Peyer's patch (tissue), 4 donors: Measurements from ENCODE around the gene MRPS35. TPM values are rescaled to one million over a fixed set of nuclear protein-coding genes. Genes with fewer than 3 reads are reported as not detected.

Experiments used
- DNase-seq, 3 donors: peaks; one replicate each; pipeline ENCODE4 v3.0.0-alpha.2; 2017 to 2019
- H3K27ac ChIP-seq, 4 donors: fragments of 200-600 bp; sonication (generic); one replicate each; pipeline ENCODE4 v1.5.1; 2016 to 2019
- H3K27me3 ChIP-seq, 2 donors: fragments of 200-600 bp; sonication (generic); one replicate each; pipeline ENCODE4 v1.5.1; 2019
- H3K36me3 ChIP-seq, 3 donors: fragments of 200-600 bp; sonication (generic); one replicate each; pipeline ENCODE4 v1.5.1; 2016 to 2019
- H3K4me1 ChIP-seq, 4 donors: fragments of 200-600 bp; sonication (generic); one replicate each; pipeline ENCODE4 v1.5.1; 2016 to 2019
- H3K4me3 ChIP-seq, 4 donors: fragments of 200-600 bp; sonication (generic); 1 replicate in 3 of 4; 2 replicates in 1 of 4; pipeline ENCODE4 v1.5.1; 2016 to 2019; ENCODE audit warnings: mild to moderate bottlenecking in 1 of 4
- H3K9me3 ChIP-seq, 4 donors: fragments of 200-600 bp; sonication (generic); one replicate each; pipeline ENCODE4 v1.5.1; 2016 to 2019; ENCODE audit warnings: mild to moderate bottlenecking in 1 of 4
- CTCF ChIP-seq, 6 experiments: fragments of 450-650 bp in 4 of 6; fragments of 200-600 bp in 2 of 6; sonication (generic) in 1 of 6; IDR thresholded peaks; one replicate each; pipeline ENCODE4 v1.5.1; 2017 to 2019; ENCODE audit warnings: antibody characterized with exemption in 6 of 6, mild to moderate bottlenecking in 3 of 6, moderate library complexity in 1 of 6
- POLR2A ChIP-seq, 2 donors: fragments of 450-650 bp; IDR thresholded peaks; one replicate each; pipeline ENCODE4 v1.5.1; 2017; ENCODE audit warnings: antibody characterized with exemption in 2 of 2, mild to moderate bottlenecking in 2 of 2, moderate library complexity in 2 of 2
- total RNA-seq, 4 donors: library from RNA; depleted of rRNA; stranded (reverse); fragments of >200 nt; gene quantifications; one replicate each; pipeline ENCODE4 v1.1.0, GENCODE V29; 2016

MRPS35 gene
- total RNA-seq, 4 donors from 2014 or later: 39.8 to 55.3 (median 50.4) TPM

- TF ChIP-seq CTCF (IDR thresholded peaks at IDR 0.05) (no peak), POLR2A (IDR thresholded peaks at IDR 0.05) (no peak)
- H3K27me3 ChIP-seq: no peaks in the 10 kb centered on the region
- H3K4me1 ChIP-seq: no peaks in the 10 kb centered on the region
- H3K4me3 ChIP-seq: no peak overlapping the region
- no peaks in the 10 kb centered on the region for H3K36me3 ChIP-seq
- no peak overlapping the region for H3K27ac ChIP-seq
- no peaks in the 10 kb centered on the region for H3K9me3 ChIP-seq
- DNase-seq: no peak
Measured at GRCh38 chr12:27762757-27763156, 52.1 kb downstream of the MRPS35 start.

GRCh38 chr12:27766587-27766986 is 56.0 kb downstream of the MRPS35 start:
- Histone ChIP-seq H3K4me1 (no peaks in the 10 kb centered on the region), H3K9me3 (no peaks in the 10 kb centered on the region), H3K27ac (no peak overlapping the region), H3K27me3 (no peaks in the 10 kb centered on the region), H3K36me3 (no peaks in the 10 kb centered on the region), H3K4me3 (no peak overlapping the region)
- no peak for DNase-seq
- TF ChIP-seq POLR2A (IDR thresholded peaks at IDR 0.05): no peak

- no peak for TF ChIP-seq POLR2A (IDR thresholded peaks at IDR 0.05)
- TF ChIP-seq CTCF (IDR thresholded peaks at IDR 0.05): no peak
- no peak for DNase-seq
- Histone ChIP-seq H3K9me3 (no peaks in the 10 kb centered on the region), H3K27ac (no peak overlapping the region), H3K4me1 (no peaks in the 10 kb centered on the region), H3K27me3 (no peaks in the 10 kb centered on the region), H3K4me3 (no peak overlapping the region), H3K36me3 (no peaks in the 10 kb centered on the region)
Measured at GRCh38 chr12:27769142-27769673, 58.6 kb downstream of the MRPS35 start.

- TF ChIP-seq POLR2A (IDR thresholded peaks at IDR 0.05): no peak
- no peak for TF ChIP-seq CTCF (IDR thresholded peaks at IDR 0.05)
Measured at GRCh38 chr12:27771481-27772327, 61.1 kb downstream of the MRPS35 start.

GRCh38 chr12:27772328-27773049 is 61.9 kb downstream of the MRPS35 start:
- TF ChIP-seq CTCF (IDR thresholded peaks at IDR 0.05) (no peak), POLR2A (IDR thresholded peaks at IDR 0.05) (no peak)
- no peaks in the 10 kb centered on the region for H3K4me1 ChIP-seq

More at GRCh38 chr12:27771481-27772327, 61.1 kb downstream of the MRPS35 start:
- DNase-seq: no peak
- no peaks in the 10 kb centered on the region for H3K36me3 ChIP-seq
- H3K27ac ChIP-seq: no peak overlapping the region
- H3K27me3 ChIP-seq: no peaks in the 10 kb centered on the region
- no peaks in the 10 kb centered on the region for H3K4me1 ChIP-seq
- no peak overlapping the region for H3K4me3 ChIP-seq
- no peaks in the 10 kb centered on the region for H3K9me3 ChIP-seq

GRCh38 chr12:27777141-27777540 is 66.5 kb downstream of the MRPS35 start:
- no peak for DNase-seq
- no peak overlapping the region for H3K27ac ChIP-seq

More at GRCh38 chr12:27772328-27773049, 61.9 kb downstream of the MRPS35 start:
- Histone ChIP-seq H3K36me3 (no peaks in the 10 kb centered on the region), H3K4me3 (no peak overlapping the region), H3K9me3 (no peaks in the 10 kb centered on the region), H3K27ac (no peak overlapping the region), H3K27me3 (no peaks in the 10 kb centered on the region)
- DNase-seq: no peak

More at GRCh38 chr12:27777141-27777540, 66.5 kb downstream of the MRPS35 start:
- TF ChIP-seq CTCF (IDR thresholded peaks at IDR 0.05) (no peak), POLR2A (IDR thresholded peaks at IDR 0.05) (no peak)
- H3K4me1 ChIP-seq: peaks cover 0 to 11% (median 0%) of the 10 kb centered on the region in 4 donors
- no peaks in the 10 kb centered on the region for H3K9me3 ChIP-seq
- H3K36me3 ChIP-seq: no peaks in the 10 kb centered on the region
- no peaks in the 10 kb centered on the region for H3K27me3 ChIP-seq
- no peak overlapping the region for H3K4me3 ChIP-seq
